Natural killer cell (primary cell): Measurements from ENCODE around the gene KIAA2012. TPM values are rescaled to one million over a fixed set of nuclear protein-coding genes. Genes with fewer than 3 reads are reported as not detected.

Experiments
- ATAC-seq, 3 donors: fragments of 150-1000 bp in 2 of 3; fragments of 200-7000 bp in 1 of 3; cut with Tn5 transposase; 1 replicate in 1 of 3; 2 replicates in 2 of 3; pipeline ENCODE4 v1.10.0; 2021; ENCODE audit warnings: mild to moderate bottlenecking in 2 of 3, moderate library complexity in 2 of 3
- DNase-seq, 2 donors: peaks; one replicate each; pipeline versions ENCODE4 v3.0.0 to v3.0.0-alpha.2; 2013 to 2021; ENCODE audit warnings: mixed read lengths in 1 of 2
- H3K27ac ChIP-seq: one replicate; pipeline ENCODE4 v1.5.1; 2013; ENCODE audit warnings: mild to moderate bottlenecking, low read length
- H3K27me3 ChIP-seq: one replicate; pipeline ENCODE4 v1.6.1; 2013; ENCODE audit warnings: low read length; ENCODE audit not compliant: control insufficient read depth, insufficient read depth
- H3K36me3 ChIP-seq: one replicate; pipeline ENCODE4 v1.6.1; 2013; ENCODE audit warnings: low read length; ENCODE audit not compliant: control insufficient read depth, insufficient read depth
- H3K4me1 ChIP-seq: one replicate; pipeline ENCODE4 v1.6.1; 2013; ENCODE audit warnings: low read length; ENCODE audit not compliant: control insufficient read depth, insufficient read depth
- H3K4me3 ChIP-seq: one replicate; pipeline ENCODE4 v1.5.1; 2013; ENCODE audit warnings: low read length
- H3K9me3 ChIP-seq: one replicate; pipeline ENCODE4 v1.6.1; 2013; ENCODE audit warnings: low read length; ENCODE audit not compliant: control insufficient read depth, insufficient read depth
- H3K27ac Mint-ChIP-seq, 2 donors: one replicate each; pipeline ENCODE4 v1.8.0; 2022; ENCODE audit warnings: mild to moderate bottlenecking in 2 of 2, mixed read lengths in 2 of 2, moderate library complexity in 1 of 2
- H3K27me3 Mint-ChIP-seq, 2 donors: one replicate each; pipeline ENCODE4 v1.8.0; 2022; ENCODE audit warnings: low read depth in 2 of 2, mixed read lengths in 2 of 2
- H3K36me3 Mint-ChIP-seq: one replicate; pipeline ENCODE4 v1.8.0; 2022; ENCODE audit warnings: mixed read lengths
- H3K4me1 Mint-ChIP-seq, 2 donors: one replicate each; pipeline ENCODE4 v1.8.0; 2022; ENCODE audit warnings: mixed read lengths in 2 of 2
- H3K4me3 Mint-ChIP-seq: one replicate; pipeline ENCODE4 v1.8.0; 2022; ENCODE audit warnings: mild to moderate bottlenecking, moderate library complexity, mixed read lengths
- H3K9me3 Mint-ChIP-seq, 2 donors: one replicate each; pipeline ENCODE4 v1.8.0; 2022; ENCODE audit warnings: mixed read lengths in 2 of 2
- WGBS: methylation state at CpG from one replicate; pipeline ENCODE4 v1.1.7; 2013; ENCODE audit warnings: missing lambda C conversion rate; ENCODE audit not compliant: insufficient coverage; 5-methylcytosine and 5-hydroxymethylcytosine counted together
- intact Hi-C: fragments of 100-400 bp; cut with micrococcal nuclease; formaldehyde crosslinking; loops from one replicate; pipeline ENCODE4 v1.14.2; 2022
- total RNA-seq, 4 donors: library from RNA; stranded (reverse); fragments of 120-200 nt in 1 of 4; gene quantifications; one replicate each; pipeline versions ENCODE4 v1.2.3 to v1.2.4, GENCODE V29; 2013 to 2022
- TF ChIP-seq, protein P1 (sequence below): fragments of 200-600 bp; IDR thresholded peaks from one replicate; pipeline ENCODE4 v1.8.0; 2022; ENCODE audit warnings: antibody characterized with exemption

Gene KIAA2012
- total RNA-seq, 3 donors from 2014 or later (not counting 1 experiment from before 2014, with no cell fraction given): not detected

DNA sequence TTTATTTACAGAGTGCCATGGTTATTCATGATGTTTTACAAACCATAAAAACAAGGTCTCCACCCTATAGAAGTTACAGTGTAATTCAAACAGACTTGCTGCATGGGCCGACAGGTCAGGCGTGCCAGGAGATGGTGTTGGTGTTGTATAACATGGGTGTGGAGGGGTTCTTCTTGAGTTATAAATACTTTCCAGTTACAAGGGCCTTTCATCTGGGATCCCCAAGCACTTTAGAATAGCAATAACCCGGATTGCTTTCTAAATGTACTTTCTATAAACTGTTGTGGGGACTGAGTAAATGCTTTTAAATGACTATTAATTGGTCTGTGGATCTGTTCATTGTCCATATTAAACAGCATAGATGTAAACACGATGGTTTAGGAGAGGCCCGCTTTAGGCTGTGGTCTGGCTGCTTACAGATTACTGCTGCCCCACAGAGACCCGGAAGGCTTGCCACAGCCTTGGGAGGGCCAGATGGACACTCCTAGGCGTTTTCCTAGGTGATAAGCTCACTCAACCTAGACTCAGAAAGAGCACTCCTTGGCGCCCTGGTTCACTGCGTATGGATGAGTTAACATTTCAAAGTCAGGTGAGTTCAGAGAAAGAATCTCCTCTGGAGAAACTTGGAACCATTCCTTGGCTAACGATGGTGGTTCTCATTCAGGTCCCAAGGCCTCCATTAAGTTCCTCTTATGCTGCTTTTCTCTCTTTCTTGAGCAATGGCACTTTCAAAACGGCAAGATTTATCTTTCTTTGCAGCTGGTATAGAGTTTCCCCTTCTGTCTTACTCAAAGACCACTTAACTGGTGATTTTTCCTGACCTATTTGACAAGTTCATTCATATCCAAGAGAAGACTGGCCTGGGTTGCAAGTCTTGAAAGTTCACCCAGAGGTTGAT, 3.6 kb upstream of the KIAA2012 start:
- H3K27ac ChIP-seq: no peak overlapping the region
- H3K9me3 Mint-ChIP-seq: no peaks in the 10 kb centered on the region
- H3K27me3 ChIP-seq: no peaks in the 10 kb centered on the region
- no peaks in the 10 kb centered on the region for H3K36me3 ChIP-seq
- 66% methylated on average over 9 of the region's 11 CpGs for WGBS
- no peaks in the 10 kb centered on the region for H3K36me3 Mint-ChIP-seq
- no peak overlapping the region for H3K4me3 ChIP-seq
- H3K27ac Mint-ChIP-seq: no peak overlapping the region
- H3K9me3 ChIP-seq: no peaks in the 10 kb centered on the region
- TF ChIP-seq, protein P1, sequence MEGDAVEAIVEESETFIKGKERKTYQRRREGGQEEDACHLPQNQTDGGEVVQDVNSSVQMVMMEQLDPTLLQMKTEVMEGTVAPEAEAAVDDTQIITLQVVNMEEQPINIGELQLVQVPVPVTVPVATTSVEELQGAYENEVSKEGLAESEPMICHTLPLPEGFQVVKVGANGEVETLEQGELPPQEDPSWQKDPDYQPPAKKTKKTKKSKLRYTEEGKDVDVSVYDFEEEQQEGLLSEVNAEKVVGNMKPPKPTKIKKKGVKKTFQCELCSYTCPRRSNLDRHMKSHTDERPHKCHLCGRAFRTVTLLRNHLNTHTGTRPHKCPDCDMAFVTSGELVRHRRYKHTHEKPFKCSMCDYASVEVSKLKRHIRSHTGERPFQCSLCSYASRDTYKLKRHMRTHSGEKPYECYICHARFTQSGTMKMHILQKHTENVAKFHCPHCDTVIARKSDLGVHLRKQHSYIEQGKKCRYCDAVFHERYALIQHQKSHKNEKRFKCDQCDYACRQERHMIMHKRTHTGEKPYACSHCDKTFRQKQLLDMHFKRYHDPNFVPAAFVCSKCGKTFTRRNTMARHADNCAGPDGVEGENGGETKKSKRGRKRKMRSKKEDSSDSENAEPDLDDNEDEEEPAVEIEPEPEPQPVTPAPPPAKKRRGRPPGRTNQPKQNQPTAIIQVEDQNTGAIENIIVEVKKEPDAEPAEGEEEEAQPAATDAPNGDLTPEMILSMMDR: no peak
- ATAC-seq: no peak
- no peak for DNase-seq
- peaks cover 7 to 28% of the 10 kb centered on the region in 2 donors for H3K27me3 Mint-ChIP-seq
- no peaks in the 10 kb centered on the region for H3K4me1 ChIP-seq
- intact Hi-C loops: no loop called here
- no peaks in the 10 kb centered on the region for H3K4me1 Mint-ChIP-seq
- H3K4me3 Mint-ChIP-seq: no peak overlapping the region

DNA sequence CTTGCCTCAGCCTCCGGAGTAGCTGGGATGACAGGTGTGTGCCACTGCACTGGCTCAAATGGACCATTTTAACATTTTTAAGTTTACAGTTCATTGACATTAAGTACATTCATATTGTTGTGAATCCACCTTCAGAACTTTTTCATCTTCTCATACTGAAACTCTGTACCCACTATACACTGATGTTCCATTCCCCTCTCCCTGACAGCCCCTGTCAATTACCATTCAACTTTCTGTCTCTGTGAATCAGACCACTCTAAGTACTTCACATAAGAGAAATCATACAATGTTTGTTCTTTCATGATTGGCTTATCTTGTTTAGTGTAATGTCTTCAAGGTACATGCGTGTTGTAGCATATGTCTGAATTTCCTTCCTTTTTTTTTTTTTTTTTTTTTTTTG, 1.9 kb upstream of the KIAA2012 start:
- H3K36me3 Mint-ChIP-seq: no peaks in the 10 kb centered on the region
- H3K9me3 Mint-ChIP-seq: no peaks in the 10 kb centered on the region
- Histone ChIP-seq H3K4me1 (no peaks in the 10 kb centered on the region), H3K27me3 (no peaks in the 10 kb centered on the region), H3K9me3 (no peaks in the 10 kb centered on the region), H3K36me3 (no peaks in the 10 kb centered on the region), H3K4me3 (no peak overlapping the region), H3K27ac (no peak overlapping the region)
- 94% methylated on average over 1 of the region's 2 CpGs for WGBS
- no peaks in the 10 kb centered on the region for H3K4me1 Mint-ChIP-seq
- ATAC-seq (no peak), DNase-seq (no peak)
- intact Hi-C loops: no loop called here
- peaks cover 3 to 20% of the 10 kb centered on the region in 2 donors for H3K27me3 Mint-ChIP-seq
- TF ChIP-seq, protein P1: no peak
- no peak overlapping the region for H3K27ac Mint-ChIP-seq
- no peak overlapping the region for H3K4me3 Mint-ChIP-seq

DNA sequence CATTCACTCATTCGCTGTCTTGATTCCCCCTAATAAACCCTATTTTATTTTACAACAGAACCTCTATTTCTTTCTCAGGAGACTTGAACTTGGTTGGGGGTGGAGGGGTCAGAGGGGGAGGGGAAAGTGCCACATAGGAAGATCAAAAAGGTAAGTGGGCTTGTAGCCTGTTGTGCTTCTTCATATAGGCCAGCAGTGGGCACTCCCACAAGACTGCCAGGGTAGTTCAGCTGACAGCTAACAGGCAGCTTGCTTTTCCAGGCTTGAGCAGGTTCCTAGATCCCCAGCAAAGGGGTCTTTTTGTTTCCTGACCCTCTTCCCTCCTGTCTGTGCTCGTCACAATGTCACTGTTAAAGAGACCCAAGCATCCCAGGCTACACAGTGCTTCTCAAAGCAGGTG, 829 bp upstream of the KIAA2012 start:
- TF ChIP-seq, protein P1: no peak
- Histone ChIP-seq H3K4me3 (no peak overlapping the region), H3K4me1 (no peaks in the 10 kb centered on the region), H3K27ac (no peak overlapping the region), H3K36me3 (no peaks in the 10 kb centered on the region), H3K9me3 (no peaks in the 10 kb centered on the region), H3K27me3 (no peaks in the 10 kb centered on the region)
- WGBS: 35% methylated on average over 1 of the region's 2 CpGs
- no peaks in the 10 kb centered on the region for H3K36me3 Mint-ChIP-seq
- no peaks in the 10 kb centered on the region for H3K4me1 Mint-ChIP-seq
- no peaks in the 10 kb centered on the region for H3K9me3 Mint-ChIP-seq
- peaks cover 6 to 15% of the 10 kb centered on the region in 2 donors for H3K27me3 Mint-ChIP-seq
- ATAC-seq (no peak), DNase-seq (no peak)
- H3K27ac Mint-ChIP-seq: no peak overlapping the region
- H3K4me3 Mint-ChIP-seq: no peak overlapping the region
- intact Hi-C loops: no loop called here
